NT2/D1 (cell line): ENCODE results near the gene RYR2.

Experiments
- SUZ12 ChIP-seq: IDR thresholded peaks from 2 replicates; pipeline ENCODE4 v1.6.1; 2011; ENCODE audit not compliant: insufficient read length, insufficient read depth; ENCODE audit errors: extremely low read depth
- YY1 ChIP-seq: IDR thresholded peaks from 2 replicates; pipeline ENCODE4 v1.6.1; 2011; ENCODE audit not compliant: insufficient read length, insufficient read depth
- ZNF274 ChIP-seq: IDR thresholded peaks from 2 replicates; pipeline ENCODE4 v1.6.1; 2011; ENCODE audit warnings: mild to moderate bottlenecking, low read depth, low read length

- TF ChIP-seq SUZ12 (no peak), YY1 (no peak), ZNF274 (no peak)
Measured at GRCh38 chr1:237763751-237764150, 721.8 kb downstream of the RYR2 start.
